ENCODE results near the gene TAS2R60. TPM values are rescaled to one million over a fixed set of nuclear protein-coding genes. Genes with fewer than 3 reads are reported as not detected.
"Not testable (repeated sequence)": the region's sequence is repeated elsewhere in the genome, so short reads cannot be mapped to it uniquely, and the experiment has no call there.

TAS2R60 gene
- total RNA-seq, 5 donors from 2014 or later (not counting 1 experiment from before 2014, with no cell fraction given): 0.38 to 2.4 (median 1.0) TPM; not detected in 1

GRCh38 chr7:143416565-143417149 lies 26.6 kb upstream of the TAS2R60 start:
- Mint-ChIP-seq H3K4me1 (peaks cover 19 to 55% (median 21%) of the 10 kb centered on the region in 3 donors), H3K36me3 (peaks cover 35% of the 10 kb centered on the region), H3K9me3 (peaks cover 0 to 4% (median 0%) of the 10 kb centered on the region in 3 donors), H3K4me3 (no peak overlapping the region), H3K27ac (no peak overlapping the region), H3K27me3 (peaks cover 0 to 2% of the 10 kb centered on the region in 2 donors)
- no CpG with 5 or more reads among the region's 3 CpGs for WGBS (ENCODE audit: insufficient coverage)
- ATAC-seq (replicated peaks in 1 of 4): peak in 2 of 4 experiments; percentile 44 to 52
- peaks cover 0 to 5% of the 10 kb centered on the region in 2 experiments for H3K4me1 ChIP-seq (ENCODE audit: control insufficient read depth in 1 of 2, extremely low read depth in 1 of 2, insufficient read depth in 2 of 2, low read length in 2 of 2)
- POLR2A ChIA-PET: no interaction called here
- H3K9me3 ChIP-seq: no peaks in the 10 kb centered on the region
- H3K27me3 ChIP-seq (replicated peaks in 1 of 2; ENCODE audit: control insufficient read depth in 2 of 2, extremely low read depth in 1 of 2, insufficient read depth in 2 of 2, low read length in 1 of 2): no peaks in the 10 kb centered on the region
- CTCF ChIA-PET: interaction anchor here (0.6 to 3.5 kb wide), 18 partner anchors 9 to 417 kb away, joined by 3 to 35 read pairs (median 4); no protein-coding TSS in a partner anchor
- peak in 2 of 35 experiments; percentile 19 to 75 for DNase-seq
- H3K27ac ChIP-seq (ENCODE audit: low read length): no peak overlapping the region
- H3K4me3 ChIP-seq (ENCODE audit: control insufficient read depth in 1 of 2, extremely low read depth in 1 of 2, low read length in 1 of 2): no peak overlapping the region
- no peaks in the 10 kb centered on the region for H3K36me3 ChIP-seq (ENCODE audit: control insufficient read depth in 2 of 2, extremely low read depth in 1 of 2, insufficient read depth in 1 of 2, low read length in 1 of 2)

- no peak for DNase-seq
- WGBS (ENCODE audit: insufficient coverage): no CpG with 5 or more reads among the region's 1 CpG
- Mint-ChIP-seq H3K27me3 (peaks cover 0 to 2% of the 10 kb centered on the region in 2 donors), H3K9me3 (peaks cover 0 to 4% (median 0%) of the 10 kb centered on the region in 3 donors), H3K36me3 (peaks cover 47% of the 10 kb centered on the region), H3K4me3 (no peak overlapping the region), H3K4me1 (peaks cover 13 to 48% (median 15%) of the 10 kb centered on the region in 3 donors), H3K27ac (no peak overlapping the region)
- ChIA-PET POLR2A (interaction anchor here in 1 of 2 donors (0.7 kb wide), 1 partner anchor 10 kb away, joined by 10 read pairs; no protein-coding TSS in a partner anchor), CTCF (interaction anchor here (0.6 to 3.5 kb wide), 8 partner anchors 10 to 1002 kb away, joined by 3 to 35 read pairs (median 4); no protein-coding TSS in a partner anchor)
- H3K27ac ChIP-seq (ENCODE audit: low read length): no peak overlapping the region
- H3K4me1 ChIP-seq (ENCODE audit: control insufficient read depth in 1 of 2, extremely low read depth in 1 of 2, insufficient read depth in 2 of 2, low read length in 2 of 2): peaks cover 0 to 2% of the 10 kb centered on the region in 2 experiments
- no peaks in the 10 kb centered on the region for H3K36me3 ChIP-seq (ENCODE audit: control insufficient read depth in 2 of 2, extremely low read depth in 1 of 2, insufficient read depth in 1 of 2, low read length in 1 of 2)
- H3K27me3 ChIP-seq (replicated peaks in 1 of 2; ENCODE audit: control insufficient read depth in 2 of 2, extremely low read depth in 1 of 2, insufficient read depth in 2 of 2, low read length in 1 of 2): no peaks in the 10 kb centered on the region
- H3K9me3 ChIP-seq: no peaks in the 10 kb centered on the region
- no peak for ATAC-seq (replicated peaks in 1 of 4)
- no peak overlapping the region for H3K4me3 ChIP-seq (ENCODE audit: control insufficient read depth in 1 of 2, extremely low read depth in 1 of 2, low read length in 1 of 2)
These were observed 25.4 kb upstream of the TAS2R60 start for GRCh38 chr7:143417734-143418383.

- no peak overlapping the region for H3K27ac ChIP-seq (ENCODE audit: low read length)
- 93% methylated on average over 6 of the region's 11 CpGs for WGBS (ENCODE audit: insufficient coverage)
- ATAC-seq (replicated peaks in 1 of 4) (no peak), DNase-seq (no peak)
- ChIA-PET POLR2A (no interaction called here), CTCF (interaction anchor here (0.7 to 0.9 kb wide), 3 partner anchors 42 to 178 kb away, joined by 3 read pairs; no protein-coding TSS in a partner anchor)
- Mint-ChIP-seq H3K4me1 (peaks cover 10 to 41% (median 13%) of the 10 kb centered on the region in 3 donors), H3K4me3 (no peak overlapping the region), H3K9me3 (peaks cover 0 to 4% (median 0%) of the 10 kb centered on the region in 3 donors), H3K27me3 (peaks cover 0 to 2% of the 10 kb centered on the region in 2 donors), H3K36me3 (peaks cover 55% of the 10 kb centered on the region), H3K27ac (no peak overlapping the region)
- H3K9me3 ChIP-seq: no peaks in the 10 kb centered on the region
- H3K4me3 ChIP-seq (ENCODE audit: control insufficient read depth in 1 of 2, extremely low read depth in 1 of 2, low read length in 1 of 2): no peak overlapping the region
- H3K27me3 ChIP-seq (replicated peaks in 1 of 2; ENCODE audit: control insufficient read depth in 2 of 2, extremely low read depth in 1 of 2, insufficient read depth in 2 of 2, low read length in 1 of 2): no peaks in the 10 kb centered on the region
- H3K36me3 ChIP-seq (ENCODE audit: control insufficient read depth in 2 of 2, extremely low read depth in 1 of 2, insufficient read depth in 1 of 2, low read length in 1 of 2): no peaks in the 10 kb centered on the region
- H3K4me1 ChIP-seq (ENCODE audit: control insufficient read depth in 1 of 2, extremely low read depth in 1 of 2, insufficient read depth in 2 of 2, low read length in 2 of 2): no peaks in the 10 kb centered on the region
These were observed 24.4 kb upstream of the TAS2R60 start for GRCh38 chr7:143418681-143419458.

- Histone ChIP-seq H3K36me3 (ENCODE audit: control insufficient read depth in 2 of 2, extremely low read depth in 1 of 2, insufficient read depth in 1 of 2, low read length in 1 of 2) (no peaks in the 10 kb centered on the region), H3K27ac (ENCODE audit: low read length) (no peak overlapping the region), H3K27me3 (replicated peaks in 1 of 2; ENCODE audit: control insufficient read depth in 2 of 2, extremely low read depth in 1 of 2, insufficient read depth in 2 of 2, low read length in 1 of 2) (no peaks in the 10 kb centered on the region), H3K9me3 (no peaks in the 10 kb centered on the region), H3K4me3 (ENCODE audit: control insufficient read depth in 1 of 2, extremely low read depth in 1 of 2, low read length in 1 of 2) (no peak overlapping the region), H3K4me1 (ENCODE audit: control insufficient read depth in 1 of 2, extremely low read depth in 1 of 2, insufficient read depth in 2 of 2, low read length in 2 of 2) (no peaks in the 10 kb centered on the region)
- DNase-seq: no peak
- no CpG with 5 or more reads among the region's 4 CpGs for WGBS (ENCODE audit: insufficient coverage)
- Mint-ChIP-seq H3K9me3 (peaks cover 0 to 4% (median 0%) of the 10 kb centered on the region in 3 donors), H3K4me1 (peaks cover 10 to 36% (median 13%) of the 10 kb centered on the region in 3 donors), H3K27me3 (peaks cover 0 to 2% of the 10 kb centered on the region in 2 donors), H3K27ac (peak overlapping the region in 1 of 2 donors; percentile 7), H3K36me3 (peaks cover 52% of the 10 kb centered on the region), H3K4me3 (no peak overlapping the region)
- POLR2A ChIA-PET: no interaction called here
- CTCF ChIA-PET: no interaction called here
- ATAC-seq (replicated peaks in 1 of 4): no peak
These were observed 23.4 kb upstream of the TAS2R60 start for GRCh38 chr7:143419880-143420279.

GRCh38 chr7:143420624-143421023 lies 22.6 kb upstream of the TAS2R60 start:
- H3K4me1 ChIP-seq (ENCODE audit: control insufficient read depth in 1 of 2, extremely low read depth in 1 of 2, insufficient read depth in 2 of 2, low read length in 2 of 2); H3K9me3 Mint-ChIP-seq; H3K27ac ChIP-seq (ENCODE audit: low read length); H3K36me3 ChIP-seq (ENCODE audit: control insufficient read depth in 2 of 2, extremely low read depth in 1 of 2, insufficient read depth in 1 of 2, low read length in 1 of 2); DNase-seq; ATAC-seq (replicated peaks in 1 of 4); CTCF ChIA-PET; H3K27me3 ChIP-seq (replicated peaks in 1 of 2; ENCODE audit: control insufficient read depth in 2 of 2, extremely low read depth in 1 of 2, insufficient read depth in 2 of 2, low read length in 1 of 2); POLR2A ChIA-PET; H3K27me3 Mint-ChIP-seq; H3K4me3 ChIP-seq (ENCODE audit: control insufficient read depth in 1 of 2, extremely low read depth in 1 of 2, low read length in 1 of 2); H3K9me3 ChIP-seq; H3K4me3 Mint-ChIP-seq: not testable (repeated sequence)
- WGBS (ENCODE audit: insufficient coverage): no CpG with 5 or more reads among the region's 3 CpGs
- H3K4me1 Mint-ChIP-seq: peaks cover 10 to 29% (median 13%) of the 10 kb centered on the region in 3 donors
- H3K27ac Mint-ChIP-seq: peak overlapping the region in 1 of 2 donors; percentile 68
- peaks cover 51% of the 10 kb centered on the region for H3K36me3 Mint-ChIP-seq

- Histone ChIP-seq H3K27ac (ENCODE audit: low read length) (no peak overlapping the region), H3K36me3 (ENCODE audit: control insufficient read depth in 2 of 2, extremely low read depth in 1 of 2, insufficient read depth in 1 of 2, low read length in 1 of 2) (no peaks in the 10 kb centered on the region), H3K4me3 (ENCODE audit: control insufficient read depth in 1 of 2, extremely low read depth in 1 of 2, low read length in 1 of 2) (no peak overlapping the region), H3K9me3 (no peaks in the 10 kb centered on the region), H3K4me1 (ENCODE audit: control insufficient read depth in 1 of 2, extremely low read depth in 1 of 2, insufficient read depth in 2 of 2, low read length in 2 of 2) (no peaks in the 10 kb centered on the region), H3K27me3 (replicated peaks in 1 of 2; ENCODE audit: control insufficient read depth in 2 of 2, extremely low read depth in 1 of 2, insufficient read depth in 2 of 2, low read length in 1 of 2) (no peaks in the 10 kb centered on the region)
- DNase-seq (no peak), ATAC-seq (replicated peaks in 1 of 4) (no peak)
- Mint-ChIP-seq H3K4me3 (no peak overlapping the region), H3K9me3 (peaks cover 0 to 4% (median 0%) of the 10 kb centered on the region in 3 donors), H3K4me1 (peaks cover 11 to 26% (median 14%) of the 10 kb centered on the region in 3 donors), H3K27me3 (no peaks in the 10 kb centered on the region), H3K36me3 (peaks cover 52% of the 10 kb centered on the region), H3K27ac (no peak overlapping the region)
- 80% methylated on average over 3 of the region's 3 CpGs for WGBS (ENCODE audit: insufficient coverage)
- ChIA-PET CTCF (no interaction called here), POLR2A (no interaction called here)
These were observed 21.2 kb upstream of the TAS2R60 start for GRCh38 chr7:143422033-143422432.
